ENCODE data around the gene PPP1R13B. TPM values are rescaled to one million over a fixed set of nuclear protein-coding genes. Genes with fewer than 3 reads are reported as not detected.

The PPP1R13B gene
- total RNA-seq, 3 donors from 2014 or later = 6.8 to 11.8 (median 9.7) TPM

DNA sequence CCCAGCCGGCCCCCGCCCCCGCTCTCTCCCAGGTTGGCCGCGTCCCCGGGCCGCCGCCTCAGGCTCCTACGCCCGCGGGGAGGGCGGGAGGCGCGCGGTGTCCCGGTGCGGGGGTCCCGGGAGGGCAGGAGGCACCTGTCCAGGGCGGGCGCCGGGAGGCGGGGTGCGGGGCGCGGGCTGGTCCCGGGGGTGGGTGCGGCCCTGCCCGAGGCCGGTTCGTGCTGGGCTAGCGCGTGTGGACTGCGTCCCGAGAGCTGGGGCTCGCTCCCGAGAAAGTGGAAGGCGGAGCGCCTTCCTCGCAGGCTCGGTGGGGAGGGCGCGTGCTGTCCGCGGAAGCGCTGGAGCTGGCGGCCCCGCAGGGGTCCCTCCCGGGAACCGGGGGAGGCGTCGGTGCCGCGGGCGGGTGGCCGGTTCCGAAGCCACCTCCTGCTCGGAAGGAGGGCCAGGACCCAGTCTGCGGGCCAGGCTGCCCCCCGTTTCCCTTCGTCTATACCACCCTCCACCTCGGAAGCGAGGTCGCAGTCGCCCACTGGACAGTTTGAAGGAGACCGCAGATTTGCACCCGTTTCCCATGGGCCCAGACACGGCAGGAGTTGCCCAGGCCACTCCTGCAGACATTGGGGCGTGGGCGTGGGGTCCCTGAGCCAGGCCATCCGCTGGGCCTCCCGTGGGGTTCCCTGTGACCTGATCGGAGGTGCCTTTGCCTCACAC is 131.1 kb downstream of the PPP1R13B start:
- peak; percentile 3 to 4 for ATAC-seq
- DNase-seq = no peak
- Mint-ChIP-seq H3K9me3 (no peaks in the 10 kb centered on the region), H3K4me1 (ENCODE audit: low read depth) (peaks cover 45% of the 10 kb centered on the region), H3K36me3 (ENCODE audit: insufficient read depth) (no peaks in the 10 kb centered on the region), H3K4me3 (peak overlapping the region; percentile 84), H3K27me3 (ENCODE audit: low read depth) (no peaks in the 10 kb centered on the region)

DNA sequence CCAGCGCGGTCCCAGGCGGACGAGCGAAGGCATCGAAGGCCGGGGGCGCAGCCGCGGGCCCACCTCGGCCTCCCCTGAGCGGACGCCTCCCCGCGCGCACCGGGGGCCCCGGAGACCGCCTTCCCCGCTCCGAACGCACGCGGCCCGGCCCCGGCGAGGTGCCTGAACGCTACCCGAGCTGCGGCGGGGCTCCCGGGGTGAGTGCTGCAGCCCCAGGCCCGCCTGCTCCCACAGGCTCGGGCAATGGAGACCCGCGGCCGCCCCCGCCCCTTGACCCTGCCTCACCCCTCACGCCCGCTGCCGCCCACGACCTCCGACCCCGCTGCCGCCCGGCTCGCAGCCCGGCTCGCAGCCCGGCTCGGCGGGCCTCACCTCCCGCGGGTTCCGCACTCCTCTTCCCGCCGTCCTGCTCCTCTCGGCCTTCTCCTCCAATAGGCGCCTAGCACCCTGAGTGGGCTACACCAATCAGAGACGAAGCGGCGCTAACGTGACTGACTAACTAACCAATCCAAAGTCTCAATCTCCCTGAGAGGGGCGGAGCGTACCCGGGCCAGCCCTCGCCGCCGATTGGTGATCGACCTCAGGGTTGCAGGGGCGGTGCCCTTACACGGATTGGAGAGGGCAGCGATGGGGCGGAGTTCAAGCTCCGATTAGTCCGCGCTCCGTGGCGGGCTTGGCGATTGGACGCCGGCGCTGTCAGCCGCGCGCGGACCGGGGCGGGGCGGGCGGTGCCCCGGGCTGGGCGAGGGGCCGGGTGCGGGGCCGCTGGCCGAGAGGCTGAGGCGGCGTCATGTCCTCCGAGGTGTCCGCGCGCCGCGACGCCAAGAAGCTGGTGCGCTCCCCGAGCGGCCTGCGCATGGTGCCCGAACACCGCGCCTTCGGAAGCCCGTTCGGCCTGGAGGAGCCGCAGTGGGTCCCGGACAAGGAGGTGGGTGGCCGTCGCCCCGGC is 132.0 kb downstream of the PPP1R13B start, which contains the start of the genes XRCC3 and ZFYVE21:
Gene XRCC3, minus strand, starts transcription at position 400 of the 949 bp plus-strand sequence. CDS start 4,364 bp downstream, outside the sequence.
Gene ZFYVE21, plus strand, starts transcription at position 759 of the 949 bp plus-strand sequence. Its CDS starts 32 bp downstream, at position 791.
- Mint-ChIP-seq H3K9me3 (no peaks in the 10 kb centered on the region), H3K4me1 (ENCODE audit: low read depth) (peaks cover 44% of the 10 kb centered on the region), H3K4me3 (peak within 1 kb of the TSS; percentile 84), H3K36me3 (ENCODE audit: insufficient read depth) (no peaks in the 10 kb centered on the region), H3K27me3 (ENCODE audit: low read depth) (no peaks in the 10 kb centered on the region)
- DNase-seq = peak; percentile 100
- peak; percentile 93 for ATAC-seq

DNA sequence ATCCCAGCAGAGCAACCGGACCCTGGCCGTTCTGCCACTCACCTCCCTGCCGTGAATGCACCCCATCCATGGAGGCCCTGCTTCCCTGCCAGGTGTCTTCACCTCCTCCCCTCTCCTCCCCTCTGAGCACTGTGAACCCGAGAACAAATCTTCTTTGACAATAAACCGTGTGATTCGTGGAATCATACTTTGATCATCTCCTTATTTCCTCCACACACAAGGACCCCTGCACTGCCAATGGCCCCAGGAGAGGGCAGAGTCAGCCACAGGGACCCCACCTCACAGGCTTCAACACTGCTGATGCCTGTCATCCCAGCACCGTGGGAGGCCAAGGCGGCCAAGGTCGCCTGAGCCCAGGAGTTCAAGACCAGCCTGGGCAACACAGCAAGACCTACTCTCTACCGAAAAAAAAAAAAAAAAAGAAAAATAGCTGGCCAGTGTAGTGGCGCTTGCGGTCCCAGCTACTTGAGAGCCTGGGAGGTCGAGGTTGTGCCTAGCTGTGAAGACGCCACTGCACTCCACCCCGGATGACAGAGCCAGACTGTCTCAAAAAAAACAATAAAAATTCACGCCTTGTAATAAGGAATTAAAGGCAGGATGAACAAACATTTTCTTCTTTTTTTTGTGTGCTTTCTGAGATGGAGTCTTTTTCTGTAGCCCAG is 133.2 kb downstream of the PPP1R13B start:
- DNase-seq (no peak), ATAC-seq (no peak)
- Mint-ChIP-seq H3K4me3 (peak overlapping the region; percentile 84), H3K36me3 (ENCODE audit: insufficient read depth) (no peaks in the 10 kb centered on the region), H3K27me3 (ENCODE audit: low read depth) (no peaks in the 10 kb centered on the region), H3K9me3 (no peaks in the 10 kb centered on the region), H3K4me1 (ENCODE audit: low read depth) (peaks cover 38% of the 10 kb centered on the region)

DNA sequence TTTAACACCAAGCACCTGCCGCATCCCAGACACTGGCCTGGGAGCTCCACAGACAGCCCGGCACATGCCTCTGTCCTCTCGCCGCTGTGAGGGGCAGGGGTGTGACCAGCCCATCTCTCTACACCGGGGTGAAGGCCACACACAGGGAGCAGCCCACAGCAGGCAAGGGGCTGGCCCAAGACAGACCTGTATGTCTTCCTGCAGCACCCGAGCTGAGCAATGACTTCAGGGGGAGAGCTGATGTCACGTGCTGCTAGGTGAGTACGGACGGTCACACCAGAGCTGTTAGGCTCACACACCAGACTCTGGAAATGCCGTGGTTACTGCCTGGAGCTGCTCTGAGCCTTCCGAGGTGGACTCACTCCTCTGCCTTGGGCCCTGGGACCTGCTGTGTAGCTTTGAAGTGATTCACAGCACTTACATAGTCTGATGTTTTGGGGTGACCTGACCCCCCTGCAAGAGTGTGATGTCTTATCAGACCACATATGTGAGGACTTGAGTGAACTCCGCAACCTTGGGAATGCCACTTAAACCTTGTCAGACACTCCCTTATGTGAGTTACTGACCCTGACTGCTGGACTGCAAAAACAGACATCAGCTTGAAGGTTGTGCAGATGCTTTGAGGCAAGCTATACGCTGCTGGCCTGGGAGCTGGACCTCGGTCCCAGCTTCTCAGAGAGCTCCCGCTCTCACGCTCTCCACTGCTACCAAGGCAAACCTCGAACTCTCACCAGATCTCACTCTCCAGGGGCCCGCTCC is 133.9 kb downstream of the PPP1R13B start:
- peak overlapping the region; percentile 84 for H3K4me3 Mint-ChIP-seq
- no peaks in the 10 kb centered on the region for H3K27me3 Mint-ChIP-seq (ENCODE audit: low read depth)
- H3K36me3 Mint-ChIP-seq (ENCODE audit: insufficient read depth) = no peaks in the 10 kb centered on the region
- DNase-seq = no peak
- no peaks in the 10 kb centered on the region for H3K9me3 Mint-ChIP-seq
- ATAC-seq = no peak
- H3K4me1 Mint-ChIP-seq (ENCODE audit: low read depth) = peaks cover 33% of the 10 kb centered on the region

DNA sequence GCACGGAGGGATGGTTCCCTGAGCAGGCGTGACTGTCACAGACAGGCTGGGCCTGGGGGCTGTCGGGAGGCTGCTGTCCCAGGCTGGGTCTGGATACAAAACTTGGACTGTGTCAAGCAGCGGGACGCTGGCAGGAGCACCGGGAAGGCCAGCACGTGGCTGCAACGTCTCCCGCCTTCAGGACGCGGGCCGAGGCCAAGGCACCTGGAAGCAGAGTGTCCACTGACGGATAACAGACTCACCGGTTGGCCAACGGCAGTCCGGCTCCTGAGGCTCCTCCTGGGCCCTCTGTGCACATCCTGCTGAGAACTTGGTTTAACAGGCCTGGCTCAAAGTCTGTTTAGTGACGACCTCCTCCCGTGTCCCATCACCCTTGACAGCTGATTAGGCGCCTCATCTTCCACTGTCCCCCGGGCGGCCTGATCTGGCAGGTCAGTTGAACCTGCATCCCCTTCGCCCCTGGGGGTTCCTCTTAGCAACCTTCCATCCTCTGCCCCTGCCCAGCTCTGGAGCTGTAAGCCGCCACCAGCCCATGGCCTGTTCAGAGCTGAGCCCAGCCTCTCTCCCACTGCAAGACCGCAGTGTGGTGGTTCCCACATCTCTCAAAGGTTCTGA is 134.6 kb downstream of the PPP1R13B start:
- Mint-ChIP-seq H3K9me3 (no peaks in the 10 kb centered on the region), H3K4me1 (ENCODE audit: low read depth) (peaks cover 29% of the 10 kb centered on the region), H3K27me3 (ENCODE audit: low read depth) (no peaks in the 10 kb centered on the region), H3K4me3 (no peak overlapping the region), H3K36me3 (ENCODE audit: insufficient read depth) (no peaks in the 10 kb centered on the region)
- no peak for ATAC-seq
- DNase-seq = no peak

DNA sequence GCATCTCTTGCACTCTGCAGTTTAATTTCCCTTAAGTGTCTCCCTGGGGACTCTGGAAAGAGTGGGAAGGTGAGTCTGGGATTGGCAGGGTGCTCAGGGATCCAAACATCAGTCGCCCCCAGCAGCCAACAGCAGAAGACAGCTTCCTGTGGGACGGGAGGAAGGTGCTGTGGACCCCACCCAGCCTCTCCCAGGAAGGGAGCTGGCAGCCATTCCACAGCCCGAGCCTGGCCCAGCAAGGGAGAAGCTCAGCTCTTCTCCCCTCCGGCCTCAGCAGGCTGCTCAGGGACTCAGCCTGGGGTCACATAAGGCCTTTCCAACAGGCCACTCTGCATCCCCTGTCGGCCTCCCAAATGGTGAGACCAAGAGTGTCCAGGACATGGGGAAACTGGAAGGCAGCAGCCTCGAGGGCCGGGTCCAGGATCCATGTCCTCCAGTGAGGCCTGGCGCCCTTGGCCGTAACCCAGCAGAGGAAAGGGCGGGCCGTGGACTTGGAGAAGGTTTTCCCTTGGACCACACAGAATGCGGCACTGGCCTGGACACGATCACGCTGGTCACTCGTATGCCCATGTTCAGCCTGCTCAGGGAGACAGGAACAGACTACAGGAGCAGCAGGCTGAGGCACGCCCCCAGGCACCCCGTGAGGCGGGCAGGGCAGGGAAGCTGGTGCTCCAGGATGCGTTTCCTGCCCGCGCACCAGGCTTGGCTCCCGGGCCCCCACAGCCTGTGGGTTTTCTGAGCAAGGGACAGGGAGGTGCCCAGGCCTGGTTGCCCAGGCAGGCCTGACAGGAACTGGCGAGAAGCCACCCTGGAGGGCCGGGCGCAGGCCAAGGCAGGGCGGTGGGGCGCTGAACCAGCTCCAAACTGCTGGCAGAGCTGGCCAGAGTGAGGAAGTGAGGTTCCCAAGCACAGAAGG is 135.6 kb downstream of the PPP1R13B start:
- Mint-ChIP-seq H3K27me3 (ENCODE audit: low read depth) (no peaks in the 10 kb centered on the region), H3K4me3 (no peak overlapping the region), H3K36me3 (ENCODE audit: insufficient read depth) (no peaks in the 10 kb centered on the region), H3K4me1 (ENCODE audit: low read depth) (peaks cover 20% of the 10 kb centered on the region), H3K9me3 (no peaks in the 10 kb centered on the region)
- ATAC-seq (no peak), DNase-seq (no peak)

DNA sequence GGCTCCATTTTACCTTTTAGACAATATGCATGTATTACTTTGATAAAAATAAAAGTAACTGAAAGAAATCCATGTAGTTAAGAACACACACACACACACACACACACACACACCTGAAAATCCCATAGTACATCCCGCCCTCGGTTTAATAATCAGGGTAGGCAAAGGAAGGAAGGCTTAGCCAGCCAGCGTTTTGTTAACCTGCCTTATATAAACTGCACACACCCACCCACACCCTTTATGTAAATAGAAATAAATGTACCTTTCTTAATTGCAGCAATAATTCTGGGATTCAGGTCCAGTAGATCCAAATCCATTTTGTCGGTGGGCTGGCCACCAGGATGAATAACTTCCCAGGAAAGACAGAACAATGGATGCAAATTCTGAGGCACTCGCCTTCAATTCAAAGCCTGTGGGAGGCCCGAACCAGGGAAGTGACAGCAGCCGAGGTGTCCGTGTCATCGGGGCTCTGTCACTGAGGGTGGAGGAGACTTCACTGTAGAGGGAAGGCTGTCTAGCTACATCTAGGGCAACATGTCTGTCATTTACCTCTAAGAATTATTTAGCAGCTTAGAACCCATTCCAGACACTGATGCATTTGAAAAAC is 136.5 kb downstream of the PPP1R13B start:
- ATAC-seq (no peak), DNase-seq (no peak)
- Mint-ChIP-seq H3K4me3 (no peak overlapping the region), H3K9me3 (no peaks in the 10 kb centered on the region), H3K36me3 (ENCODE audit: insufficient read depth) (no peaks in the 10 kb centered on the region), H3K27me3 (ENCODE audit: low read depth) (no peaks in the 10 kb centered on the region), H3K4me1 (ENCODE audit: low read depth) (peaks cover 16% of the 10 kb centered on the region)

DNA sequence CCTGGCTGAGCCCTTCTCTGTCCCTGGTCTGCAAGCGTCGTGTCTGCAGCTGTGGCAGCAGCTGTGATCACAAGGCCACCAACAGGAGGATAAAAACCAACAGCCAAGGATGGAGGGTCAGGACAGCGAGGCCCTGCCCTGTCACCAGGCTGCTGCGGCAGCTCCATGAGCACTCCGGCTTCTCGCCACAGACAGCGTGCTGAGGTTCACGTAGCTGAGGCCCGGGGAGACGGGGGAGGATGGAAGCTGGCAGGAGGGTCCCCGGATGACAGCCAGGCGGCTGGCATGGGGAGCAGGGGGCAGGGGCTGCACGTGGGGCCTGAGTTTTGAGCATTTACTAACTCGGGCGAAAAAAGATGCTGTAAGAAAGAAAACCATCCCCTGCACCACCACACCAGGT is 137.6 kb downstream of the PPP1R13B start:
- no peaks in the 10 kb centered on the region for H3K9me3 Mint-ChIP-seq
- no peak for ATAC-seq
- H3K4me1 Mint-ChIP-seq (ENCODE audit: low read depth) = peaks cover 15% of the 10 kb centered on the region

DNA sequence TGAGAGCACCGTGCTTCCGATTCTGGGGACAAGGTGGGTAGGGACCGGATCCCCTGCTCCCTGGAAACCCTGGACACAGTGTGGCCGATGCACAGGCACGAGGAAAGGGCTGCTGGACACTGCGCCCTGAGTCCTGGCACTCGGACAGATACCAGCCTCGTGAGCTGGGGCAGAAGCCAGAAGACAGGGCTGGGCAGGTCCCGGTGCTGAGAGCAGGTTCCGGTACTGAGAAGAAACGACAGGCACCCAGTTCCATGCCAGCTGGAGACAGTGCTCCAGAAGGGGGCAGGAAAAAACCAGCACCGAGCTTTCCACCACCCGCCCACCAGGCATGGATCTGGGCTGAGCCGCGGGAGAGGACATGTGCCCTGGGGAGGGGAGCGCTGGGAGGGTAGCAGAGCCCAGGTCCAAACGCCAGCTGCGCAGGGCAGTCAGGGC is 138.6 kb downstream of the PPP1R13B start:
- no peaks in the 10 kb centered on the region for H3K27me3 Mint-ChIP-seq (ENCODE audit: low read depth)
- no peak for DNase-seq
- peaks cover 3% of the 10 kb centered on the region for H3K36me3 Mint-ChIP-seq (ENCODE audit: insufficient read depth)
- H3K9me3 Mint-ChIP-seq = no peaks in the 10 kb centered on the region
- peaks cover 8% of the 10 kb centered on the region for H3K4me1 Mint-ChIP-seq (ENCODE audit: low read depth)
- H3K4me3 Mint-ChIP-seq = no peak overlapping the region
- no peak for ATAC-seq

More for the DNA sequence above, 137.6 kb downstream of the PPP1R13B start:
- Mint-ChIP-seq H3K4me3 (no peak overlapping the region), H3K27me3 (ENCODE audit: low read depth) (no peaks in the 10 kb centered on the region), H3K36me3 (ENCODE audit: insufficient read depth) (no peaks in the 10 kb centered on the region)
- no peak for DNase-seq

DNA sequence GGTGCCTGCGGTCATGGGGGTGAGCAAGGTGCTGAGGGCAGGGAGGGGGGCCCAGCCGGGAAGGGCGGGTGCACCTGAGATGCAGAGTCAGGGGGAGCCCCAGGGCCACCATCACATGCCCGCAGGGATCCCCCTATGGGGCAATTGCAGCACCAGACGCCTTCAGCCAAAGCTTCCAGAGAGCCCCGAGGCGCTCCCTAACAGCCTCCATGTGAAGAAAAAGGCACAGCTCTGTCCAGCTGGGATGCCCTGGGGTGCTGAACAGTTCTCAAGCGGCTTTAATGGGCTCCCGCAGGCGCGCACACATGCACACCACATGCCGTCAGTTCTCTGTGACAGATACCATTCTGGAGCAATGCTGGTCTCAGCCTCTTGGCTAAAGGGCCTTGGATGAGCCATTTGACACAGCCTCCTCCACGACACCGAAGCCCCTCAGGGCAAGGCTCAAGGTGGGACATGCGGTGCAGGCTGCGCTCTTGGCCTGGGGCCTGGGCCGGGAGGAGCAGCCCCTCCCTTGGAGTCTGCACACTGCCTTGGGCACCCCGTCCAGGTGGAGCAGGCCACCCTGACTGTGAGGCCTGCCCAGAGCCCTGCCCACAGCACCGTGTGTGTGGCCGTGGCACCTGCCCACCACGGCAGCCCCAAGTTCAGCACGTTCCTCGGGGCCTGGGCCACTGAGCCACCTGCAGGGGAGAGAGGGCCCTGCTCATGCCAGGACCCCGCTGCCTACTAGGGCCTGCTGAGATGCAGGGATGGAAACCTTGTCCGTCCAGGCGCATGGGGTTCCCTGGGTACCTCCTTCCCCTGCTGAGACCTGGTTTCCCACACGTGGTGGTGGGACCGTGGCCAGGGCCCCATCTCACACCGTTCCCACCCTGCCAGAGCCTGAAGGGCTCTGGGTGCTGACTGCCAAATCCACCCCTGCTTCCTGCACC is 139.8 kb downstream of the PPP1R13B start:
- DNase-seq = no peak
- Mint-ChIP-seq H3K4me1 (ENCODE audit: low read depth) (peaks cover 3% of the 10 kb centered on the region), H3K27me3 (ENCODE audit: low read depth) (no peaks in the 10 kb centered on the region), H3K9me3 (no peaks in the 10 kb centered on the region), H3K4me3 (no peak overlapping the region), H3K36me3 (ENCODE audit: insufficient read depth) (peaks cover 11% of the 10 kb centered on the region)
- no peak for ATAC-seq

DNA sequence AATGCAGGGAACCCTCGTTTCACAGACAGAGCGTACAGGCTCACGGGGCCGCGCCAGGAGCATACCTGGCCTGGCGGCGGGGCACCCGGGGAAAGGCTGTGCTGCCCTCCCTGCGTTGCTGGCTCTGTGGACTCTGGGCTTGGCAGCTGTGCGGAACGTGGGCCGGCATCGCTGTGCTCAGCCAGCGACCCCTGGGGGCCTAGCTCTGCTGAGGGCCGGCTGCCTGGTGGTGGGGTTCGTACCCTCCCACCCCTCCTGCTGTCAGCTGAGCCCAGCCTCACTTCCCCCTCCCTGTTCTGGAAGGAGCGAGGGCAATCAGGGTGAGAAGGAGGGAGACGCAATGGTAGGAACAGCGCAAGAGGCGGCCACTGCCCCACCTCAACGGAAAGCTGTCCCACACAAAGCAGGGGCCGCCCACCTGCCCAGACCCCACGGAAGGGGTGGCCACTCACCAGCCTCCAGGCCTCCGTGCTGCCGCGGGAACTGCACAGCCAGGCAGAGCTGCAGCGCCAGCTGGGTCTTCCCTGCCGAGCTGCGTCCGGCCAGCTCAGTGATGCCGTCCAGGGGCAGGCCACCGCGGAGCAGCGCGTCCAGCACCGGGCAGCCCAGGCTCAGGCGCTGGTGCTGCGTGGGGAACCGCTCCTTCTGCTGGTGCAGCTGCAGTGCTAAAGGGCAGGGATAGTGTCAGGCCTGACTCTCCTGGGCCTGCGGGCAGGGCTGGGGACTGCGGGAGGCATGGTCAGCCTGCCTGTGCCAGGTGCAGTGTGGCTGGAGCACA is 140.6 kb downstream of the PPP1R13B start:
- H3K4me3 Mint-ChIP-seq = no peak overlapping the region
- no peaks in the 10 kb centered on the region for H3K4me1 Mint-ChIP-seq (ENCODE audit: low read depth)
- peaks cover 13% of the 10 kb centered on the region for H3K36me3 Mint-ChIP-seq (ENCODE audit: insufficient read depth)
- H3K27me3 Mint-ChIP-seq (ENCODE audit: low read depth) = no peaks in the 10 kb centered on the region
- ATAC-seq = no peak
- no peak for DNase-seq
- no peaks in the 10 kb centered on the region for H3K9me3 Mint-ChIP-seq
